ENCODE results near the gene P2RY8. TPM values are rescaled to one million over a fixed set of nuclear protein-coding genes. Genes with fewer than 3 reads are reported as not detected.
"Not testable (repeated sequence)": the region's sequence is repeated elsewhere in the genome, so short reads cannot be mapped to it uniquely, and the experiment has no call there.

Gene P2RY8
- total and polyA plus RNA-seq, 2 donors from 2014 or later: 1.4 to 6.6 TPM

DNA sequence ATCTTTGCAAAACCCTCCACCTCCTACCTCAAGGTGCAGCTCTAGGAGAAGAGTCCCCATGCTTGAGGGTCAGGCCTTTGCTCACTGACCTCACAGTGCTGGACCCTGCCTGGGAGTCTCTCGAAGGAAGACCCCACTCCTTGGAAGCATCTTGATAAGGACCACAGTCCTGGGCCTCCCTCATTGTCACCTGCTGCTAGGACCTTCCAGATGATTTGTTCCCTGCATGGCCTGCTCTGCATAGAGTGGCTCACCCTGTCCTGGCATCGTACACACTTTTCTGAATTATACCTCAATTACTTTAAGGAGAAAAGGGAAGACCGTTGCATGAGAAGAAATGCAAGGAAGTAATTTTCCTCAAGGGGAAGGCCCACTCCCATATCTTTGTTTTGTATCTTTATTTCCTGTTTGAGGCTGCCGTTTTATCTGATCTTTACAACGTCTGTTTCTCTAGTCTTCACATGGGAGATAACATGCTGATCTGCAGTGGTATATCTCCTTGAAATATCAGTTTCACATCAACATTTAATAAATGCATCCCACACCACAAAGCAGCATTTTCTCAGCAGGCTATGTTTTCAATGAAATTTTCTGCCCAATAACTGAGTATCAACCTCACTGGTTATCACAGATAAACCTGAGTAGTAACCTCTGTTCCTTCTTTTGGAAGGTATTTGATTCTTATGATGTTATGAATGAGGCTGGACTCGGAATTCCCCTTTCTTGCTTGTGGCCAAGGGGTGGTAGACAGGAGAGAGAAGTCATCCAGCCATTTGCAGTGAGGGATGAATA, 39.4 kb upstream of the P2RY8 start:
- H3K27me3 ChIP-seq (ENCODE audit: control insufficient read depth, insufficient read depth, low read length): no peaks in the 10 kb centered on the region
- no peaks in the 10 kb centered on the region for H3K4me1 ChIP-seq (ENCODE audit: control insufficient read depth in 2 of 3, insufficient read depth in 2 of 3, low read depth in 1 of 3, low read length in 3 of 3)
- no peak overlapping the region for H3K27ac ChIP-seq (ENCODE audit: low read depth in 2 of 2, low read length in 2 of 2)
- no peak for FAIRE-seq
- DNase-seq: no peak
- H3K9me3 ChIP-seq (ENCODE audit: control insufficient read depth in 2 of 3, insufficient read depth in 1 of 3, low read length in 3 of 3): no peaks in the 10 kb centered on the region
- no peak overlapping the region for H3K9ac ChIP-seq (ENCODE audit: low read length in 3 of 3)
- intact Hi-C loops (cut with DNase I): no loop called here
- TF ChIP-seq, protein P1, sequence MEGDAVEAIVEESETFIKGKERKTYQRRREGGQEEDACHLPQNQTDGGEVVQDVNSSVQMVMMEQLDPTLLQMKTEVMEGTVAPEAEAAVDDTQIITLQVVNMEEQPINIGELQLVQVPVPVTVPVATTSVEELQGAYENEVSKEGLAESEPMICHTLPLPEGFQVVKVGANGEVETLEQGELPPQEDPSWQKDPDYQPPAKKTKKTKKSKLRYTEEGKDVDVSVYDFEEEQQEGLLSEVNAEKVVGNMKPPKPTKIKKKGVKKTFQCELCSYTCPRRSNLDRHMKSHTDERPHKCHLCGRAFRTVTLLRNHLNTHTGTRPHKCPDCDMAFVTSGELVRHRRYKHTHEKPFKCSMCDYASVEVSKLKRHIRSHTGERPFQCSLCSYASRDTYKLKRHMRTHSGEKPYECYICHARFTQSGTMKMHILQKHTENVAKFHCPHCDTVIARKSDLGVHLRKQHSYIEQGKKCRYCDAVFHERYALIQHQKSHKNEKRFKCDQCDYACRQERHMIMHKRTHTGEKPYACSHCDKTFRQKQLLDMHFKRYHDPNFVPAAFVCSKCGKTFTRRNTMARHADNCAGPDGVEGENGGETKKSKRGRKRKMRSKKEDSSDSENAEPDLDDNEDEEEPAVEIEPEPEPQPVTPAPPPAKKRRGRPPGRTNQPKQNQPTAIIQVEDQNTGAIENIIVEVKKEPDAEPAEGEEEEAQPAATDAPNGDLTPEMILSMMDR (IDR thresholded peaks at IDR 0.05; ENCODE audit: borderline replicate concordance, extremely low read depth, insufficient read depth): no peak
- H3K36me3 ChIP-seq (ENCODE audit: control insufficient read depth in 2 of 3, insufficient read depth in 3 of 3, low read length in 3 of 3): no peaks in the 10 kb centered on the region
- H3K4me3 ChIP-seq (ENCODE audit: low read length in 3 of 3): no peak overlapping the region

DNA sequence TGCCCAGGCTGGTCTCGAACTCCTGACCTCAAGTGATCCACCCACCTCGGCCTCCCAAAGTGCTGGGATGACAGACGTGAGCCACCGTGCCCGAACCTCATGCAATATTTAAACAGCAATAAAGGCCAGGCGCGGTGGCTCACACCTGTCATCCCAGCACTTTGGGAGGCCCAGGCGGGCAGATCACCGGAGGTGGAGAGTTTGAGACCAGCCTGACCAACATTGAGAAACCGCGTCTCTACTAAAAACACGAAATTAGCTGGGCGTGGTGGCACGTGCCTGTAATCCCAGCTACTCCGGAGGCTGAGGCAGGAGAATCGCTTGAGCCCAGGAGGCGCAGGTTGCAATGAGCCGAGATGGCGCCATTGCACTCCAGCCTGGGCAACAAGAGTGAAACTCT, 37.2 kb upstream of the P2RY8 start:
- not testable (repeated sequence) for FAIRE-seq

DNA sequence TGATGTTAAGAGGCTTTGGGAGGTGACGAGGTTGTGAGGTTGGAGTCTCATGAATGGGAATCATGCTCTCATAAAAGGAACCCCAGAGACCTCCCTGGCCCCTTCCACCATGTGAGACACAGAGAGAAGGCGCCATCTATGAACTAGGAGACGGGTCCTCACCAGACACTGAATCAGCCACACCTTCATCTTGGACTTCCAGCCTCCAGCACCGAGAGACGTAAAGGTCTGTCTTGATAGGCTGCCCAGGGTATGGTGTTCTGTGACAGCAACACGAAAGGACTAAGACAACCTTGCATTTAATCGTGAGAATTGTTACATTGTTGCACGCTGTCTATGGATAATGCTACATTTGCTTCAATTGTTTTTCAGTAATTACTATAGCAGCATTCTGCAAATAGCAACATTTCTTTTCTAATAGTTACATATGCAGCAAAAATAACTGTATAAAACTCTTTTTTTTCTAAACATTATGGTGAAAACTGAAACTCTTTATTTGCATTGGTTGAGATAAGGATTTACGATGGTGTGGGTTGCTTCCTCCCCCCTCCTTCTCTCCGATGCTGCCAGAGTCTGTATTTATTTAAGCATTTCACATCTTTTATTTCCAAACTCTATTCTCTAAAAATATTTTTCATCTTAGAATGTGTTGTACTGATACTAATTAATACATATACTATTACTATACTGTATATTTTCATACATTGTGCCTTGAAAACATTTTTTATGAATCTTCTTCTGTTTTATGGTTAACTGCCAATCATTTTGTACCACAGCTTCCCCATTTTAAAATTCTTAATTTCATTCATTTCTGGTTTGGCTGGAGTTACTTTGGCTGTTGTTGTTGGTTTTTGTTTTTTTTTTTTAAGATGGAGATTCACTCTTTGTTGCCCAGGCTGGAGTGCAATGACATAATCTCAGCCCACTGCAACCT, 28.0 kb upstream of the P2RY8 start:
- DNase-seq (no peak), FAIRE-seq (no peak)
- H3K9me3 ChIP-seq (ENCODE audit: control insufficient read depth in 2 of 3, insufficient read depth in 1 of 3, low read length in 3 of 3): no peaks in the 10 kb centered on the region
- no peak overlapping the region for H3K9ac ChIP-seq (ENCODE audit: low read length in 3 of 3)
- intact Hi-C loops (cut with DNase I): no loop called here
- no peaks in the 10 kb centered on the region for H3K4me1 ChIP-seq (ENCODE audit: control insufficient read depth in 2 of 3, insufficient read depth in 2 of 3, low read depth in 1 of 3, low read length in 3 of 3)
- no peak overlapping the region for H3K4me3 ChIP-seq (ENCODE audit: low read length in 3 of 3)
- no peak overlapping the region for H3K27ac ChIP-seq (ENCODE audit: low read depth in 2 of 2, low read length in 2 of 2)
- H3K27me3 ChIP-seq (ENCODE audit: control insufficient read depth, insufficient read depth, low read length): no peaks in the 10 kb centered on the region
- TF ChIP-seq, protein P1 (IDR thresholded peaks at IDR 0.05; ENCODE audit: borderline replicate concordance, extremely low read depth, insufficient read depth): no peak
- no peaks in the 10 kb centered on the region for H3K36me3 ChIP-seq (ENCODE audit: control insufficient read depth in 2 of 3, insufficient read depth in 3 of 3, low read length in 3 of 3)

More for the DNA sequence above, 37.2 kb upstream of the P2RY8 start:
- H3K9ac ChIP-seq (ENCODE audit: low read length in 3 of 3); H3K4me3 ChIP-seq (ENCODE audit: low read length in 3 of 3); H3K27ac ChIP-seq (ENCODE audit: low read depth in 2 of 2, low read length in 2 of 2); intact Hi-C loops (cut with DNase I); DNase-seq; H3K27me3 ChIP-seq (ENCODE audit: control insufficient read depth, insufficient read depth, low read length); H3K9me3 ChIP-seq (ENCODE audit: control insufficient read depth in 2 of 3, insufficient read depth in 1 of 3, low read length in 3 of 3); H3K36me3 ChIP-seq (ENCODE audit: control insufficient read depth in 2 of 3, insufficient read depth in 3 of 3, low read length in 3 of 3); H3K4me1 ChIP-seq (ENCODE audit: control insufficient read depth in 2 of 3, insufficient read depth in 2 of 3, low read depth in 1 of 3, low read length in 3 of 3): not testable (repeated sequence)

DNA sequence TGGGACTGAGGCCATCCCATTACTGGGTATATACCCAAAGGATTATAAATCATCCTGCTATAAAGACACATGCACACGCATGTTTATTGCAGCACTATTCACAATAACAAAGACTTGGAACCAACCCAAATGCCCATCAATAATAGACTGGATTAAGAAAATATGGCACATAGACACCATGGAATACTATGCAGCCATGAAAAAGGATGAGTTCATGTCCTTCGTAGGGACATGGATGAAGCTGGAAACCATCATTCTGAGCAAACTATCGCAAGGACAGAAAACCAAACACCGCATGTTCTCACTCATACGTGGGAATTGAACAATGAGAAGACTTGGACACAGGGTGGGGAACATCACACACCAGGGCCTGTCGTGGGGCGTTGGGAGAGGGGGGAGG, 27.1 kb upstream of the P2RY8 start:
- H3K4me3 ChIP-seq (ENCODE audit: low read length in 3 of 3); H3K9me3 ChIP-seq (ENCODE audit: control insufficient read depth in 2 of 3, insufficient read depth in 1 of 3, low read length in 3 of 3); H3K27me3 ChIP-seq (ENCODE audit: control insufficient read depth, insufficient read depth, low read length); DNase-seq; H3K4me1 ChIP-seq (ENCODE audit: control insufficient read depth in 2 of 3, insufficient read depth in 2 of 3, low read depth in 1 of 3, low read length in 3 of 3); H3K36me3 ChIP-seq (ENCODE audit: control insufficient read depth in 2 of 3, insufficient read depth in 3 of 3, low read length in 3 of 3); FAIRE-seq; H3K27ac ChIP-seq (ENCODE audit: low read depth in 2 of 2, low read length in 2 of 2); intact Hi-C loops (cut with DNase I); H3K9ac ChIP-seq (ENCODE audit: low read length in 3 of 3): not testable (repeated sequence)
